ENCODE measurements around the gene BPIFB3.
"Not testable (repeated sequence)": the region's sequence is repeated elsewhere in the genome, so short reads cannot be mapped to it uniquely, and the experiment has no call there.

Gene BPIFB3

DNA sequence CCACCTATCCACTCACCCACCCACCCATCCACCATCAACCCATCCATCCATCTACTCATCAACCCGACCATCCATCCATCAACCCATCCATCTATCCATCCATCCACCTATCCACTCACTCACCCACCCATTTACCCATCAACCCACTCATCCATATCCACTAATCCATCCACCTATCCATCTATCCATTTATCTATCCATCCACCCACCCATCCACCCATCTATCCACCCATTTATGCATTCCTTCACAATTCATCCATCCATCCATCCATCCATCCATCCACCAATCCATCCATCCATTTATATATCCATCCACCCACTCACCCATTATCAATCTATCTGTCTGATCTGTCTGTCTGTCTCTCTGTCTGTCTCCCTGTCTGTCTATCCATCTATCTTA lies 39.9 kb downstream of the BPIFB3 start:
- no peak for DNase-seq

GRCh38 chr20:33095249-33095648 lies 41.5 kb downstream of the BPIFB3 start:
- no peak for DNase-seq

- peak; percentile 71 for DNase-seq
These were observed 42.3 kb downstream of the BPIFB3 start for GRCh38 chr20:33095902-33096584.

GRCh38 chr20:33097001-33097400 lies 43.3 kb downstream of the BPIFB3 start:
- no peak for DNase-seq

GRCh38 chr20:33099843-33100538 lies 46.3 kb downstream of the BPIFB3 start:
- DNase-seq = no peak

GRCh38 chr20:33103556-33103955 lies 49.9 kb downstream of the BPIFB3 start:
- no peak for DNase-seq

DNA sequence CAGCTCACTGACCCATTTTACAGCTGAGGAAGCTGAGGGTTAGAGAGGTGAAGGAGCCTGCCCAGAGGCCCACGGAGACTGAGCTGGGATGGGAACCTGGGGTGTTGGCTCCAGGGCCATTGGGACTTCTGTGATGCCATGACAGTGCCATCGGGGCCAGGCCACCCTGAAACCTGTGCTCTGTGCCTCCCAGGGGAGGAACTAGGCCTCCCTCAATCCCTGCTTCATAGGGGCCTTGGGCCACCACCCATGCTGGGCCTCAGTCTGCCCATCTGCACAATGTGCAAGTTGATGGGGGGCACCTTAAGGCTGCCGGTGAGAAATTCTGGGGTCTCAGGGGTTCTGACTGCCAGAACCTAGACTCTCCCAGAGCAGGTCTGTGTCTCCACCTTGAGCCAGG lies 50.6 kb downstream of the BPIFB3 start:
- DNase-seq = no peak

GRCh38 chr20:33105316-33105924 lies 51.7 kb downstream of the BPIFB3 start:
- DNase-seq = no peak

DNA sequence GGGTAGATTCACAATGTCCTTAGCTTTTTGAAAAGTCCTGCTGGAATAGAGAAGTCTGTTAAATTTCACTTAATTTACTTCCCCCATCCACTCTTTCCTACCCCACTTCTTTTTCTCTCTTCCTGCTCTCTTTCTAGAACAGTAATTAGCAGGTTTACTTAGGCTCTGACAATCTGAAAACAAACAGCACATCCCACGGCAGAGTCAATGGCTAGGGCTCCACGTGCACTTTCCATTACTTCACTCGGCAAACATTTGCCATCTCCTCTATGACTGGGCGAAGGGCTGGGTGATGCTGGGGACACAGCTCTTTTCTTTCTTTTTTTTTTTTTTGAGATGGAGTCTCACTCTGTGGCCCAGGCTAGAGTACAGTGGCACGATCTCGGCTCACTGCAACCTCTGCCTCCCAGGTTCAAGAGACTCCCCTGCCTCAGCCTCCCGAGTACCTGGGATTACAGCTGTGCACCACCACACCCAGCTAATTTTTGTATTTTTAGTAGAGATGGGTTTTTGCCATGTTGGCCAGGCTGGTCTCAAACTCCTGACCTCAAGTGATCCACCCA lies 52.4 kb downstream of the BPIFB3 start:
- DNase-seq = not testable (repeated sequence)

- DNase-seq = no peak
These were observed 55.0 kb downstream of the BPIFB3 start for GRCh38 chr20:33108661-33109060.

DNA sequence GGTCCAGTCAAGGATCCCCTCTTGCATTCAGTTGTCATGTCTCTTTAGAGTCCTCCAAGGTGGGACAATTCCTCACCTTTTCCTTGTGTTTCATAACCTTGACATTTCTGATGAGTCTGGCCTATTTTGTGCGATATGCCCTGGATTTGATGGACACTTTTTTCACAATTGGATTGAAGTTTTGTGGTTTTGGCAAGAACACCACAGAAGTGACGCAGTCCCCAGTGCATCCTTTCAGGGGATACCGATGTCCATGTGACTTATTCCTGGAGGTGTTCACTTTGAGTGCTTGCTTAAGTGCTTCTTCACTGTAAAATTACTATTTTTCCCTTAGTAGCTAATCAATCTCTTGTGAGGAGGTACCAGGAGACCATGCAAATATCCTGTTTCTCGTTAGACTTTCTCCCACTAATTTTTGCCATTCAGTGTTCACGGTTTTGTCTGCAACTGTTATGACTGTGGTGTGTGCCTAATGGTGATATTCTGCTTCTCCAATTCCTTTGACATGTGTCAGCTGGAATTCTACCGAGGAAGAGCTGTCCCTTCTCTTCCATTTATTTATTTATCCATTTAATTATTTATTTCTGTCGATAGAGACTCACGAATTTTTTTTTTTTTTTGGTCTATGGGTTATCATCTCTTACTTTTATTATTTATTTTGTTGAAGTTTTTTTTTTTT lies 56.6 kb downstream of the BPIFB3 start:
- no peak for DNase-seq

DNA sequence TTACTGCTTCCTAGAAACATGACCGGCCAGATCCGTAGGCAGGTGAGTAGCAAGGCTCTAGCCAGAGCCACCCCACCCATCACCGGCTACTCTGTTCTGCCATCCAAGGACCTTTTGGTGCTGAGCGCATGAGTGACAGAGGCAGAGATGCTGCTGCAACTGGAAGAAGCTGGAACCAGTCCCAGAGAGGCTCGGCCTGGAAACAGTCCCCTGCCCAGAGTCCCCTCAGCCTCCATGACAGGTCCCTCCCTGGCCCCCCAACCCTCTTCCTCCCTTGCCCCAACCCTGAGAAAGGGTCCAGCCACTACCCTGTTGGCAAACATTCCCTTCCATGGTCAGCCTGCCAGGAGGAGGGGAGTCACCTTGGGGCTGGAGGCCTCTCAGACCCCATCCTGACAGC lies 57.6 kb downstream of the BPIFB3 start:
- DNase-seq = no peak

DNA sequence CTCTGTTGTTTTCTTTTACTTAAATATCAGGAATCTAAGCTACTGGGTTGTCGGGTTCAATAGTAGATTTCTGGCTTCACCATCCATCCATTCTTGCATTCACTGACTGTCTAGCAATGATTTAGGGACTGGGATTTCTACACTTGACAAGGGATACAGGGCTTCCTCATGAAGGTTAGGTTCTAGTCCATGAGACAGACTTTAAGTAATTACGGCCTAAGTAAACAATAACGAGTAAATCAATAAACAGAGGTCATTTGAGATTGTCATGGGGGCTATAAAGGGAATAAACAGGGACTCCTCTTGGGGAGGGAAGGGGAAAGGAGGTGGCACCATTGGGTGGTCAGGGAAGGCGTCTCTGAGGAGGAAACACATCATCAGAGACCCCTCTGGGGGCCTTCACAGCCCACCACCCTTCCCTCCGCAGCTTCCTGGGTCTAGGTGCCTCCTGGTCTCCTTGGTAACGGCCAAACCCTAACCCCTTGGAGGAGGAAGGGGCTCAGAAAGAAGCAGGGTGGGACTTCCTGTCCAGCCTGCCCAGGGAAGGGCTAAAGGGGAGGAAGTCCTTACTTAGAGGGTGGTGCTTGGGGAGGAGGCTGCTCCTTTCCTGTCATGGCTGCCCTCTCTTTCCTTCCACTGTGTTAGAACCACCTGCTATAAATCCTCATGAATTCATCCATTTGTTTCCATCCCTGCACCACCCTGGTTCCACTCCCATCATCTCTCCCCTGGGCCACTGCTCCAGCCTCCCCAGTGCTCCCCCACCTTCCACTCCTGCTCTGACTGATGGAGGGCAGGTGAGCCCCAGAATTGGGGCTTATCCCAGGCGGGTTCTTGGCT lies 59.1 kb downstream of the BPIFB3 start:
- no peak for DNase-seq

- no peak for DNase-seq
These were observed 59.7 kb downstream of the BPIFB3 start for GRCh38 chr20:33113387-33113908.

GRCh38 chr20:33115501-33115900 lies 61.8 kb downstream of the BPIFB3 start:
- not testable (repeated sequence) for DNase-seq

- no peak for DNase-seq
These were observed 66.3 kb downstream of the BPIFB3 start for GRCh38 chr20:33119725-33120720.

- DNase-seq = no peak
These were observed 67.2 kb downstream of the BPIFB3 start for GRCh38 chr20:33120934-33121333.

DNA sequence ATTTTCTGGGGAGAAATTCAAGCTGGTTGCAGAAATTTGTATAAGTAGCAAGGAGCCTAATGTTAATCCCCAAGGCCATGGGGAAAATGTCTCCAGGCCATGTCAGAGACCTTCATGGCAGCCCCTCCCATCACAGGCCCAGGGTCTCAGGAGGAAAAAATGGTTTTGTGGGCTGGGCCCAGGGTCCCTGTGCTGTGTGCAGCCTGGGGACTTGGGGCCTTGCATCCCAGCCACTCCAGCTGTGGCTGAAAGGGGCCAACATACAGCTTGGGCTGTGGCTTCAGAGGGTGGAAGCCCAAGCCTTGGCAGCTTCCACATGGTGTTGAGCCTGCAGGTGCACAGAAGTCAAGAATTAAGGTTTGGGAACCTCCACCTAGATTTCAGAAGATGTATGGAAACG lies 68.6 kb downstream of the BPIFB3 start:
- not testable (repeated sequence) for DNase-seq

All from hematopoietic multipotent progenitor cell treated with erythropoietin and hydrocortisone succinate and interleukin-3 and kit ligand, for 8 days (in vitro differentiated cells).